ENCODE measurements around the gene RAD51B. TPM values are rescaled to one million over a fixed set of nuclear protein-coding genes. Genes with fewer than 3 reads are reported as not detected.

The RAD51B gene
- total RNA-seq, 5 donors from 2014 or later (not counting 1 experiment from before 2014, with no cell fraction given): 25.4 to 47.9 (median 30.0) TPM

DNA sequence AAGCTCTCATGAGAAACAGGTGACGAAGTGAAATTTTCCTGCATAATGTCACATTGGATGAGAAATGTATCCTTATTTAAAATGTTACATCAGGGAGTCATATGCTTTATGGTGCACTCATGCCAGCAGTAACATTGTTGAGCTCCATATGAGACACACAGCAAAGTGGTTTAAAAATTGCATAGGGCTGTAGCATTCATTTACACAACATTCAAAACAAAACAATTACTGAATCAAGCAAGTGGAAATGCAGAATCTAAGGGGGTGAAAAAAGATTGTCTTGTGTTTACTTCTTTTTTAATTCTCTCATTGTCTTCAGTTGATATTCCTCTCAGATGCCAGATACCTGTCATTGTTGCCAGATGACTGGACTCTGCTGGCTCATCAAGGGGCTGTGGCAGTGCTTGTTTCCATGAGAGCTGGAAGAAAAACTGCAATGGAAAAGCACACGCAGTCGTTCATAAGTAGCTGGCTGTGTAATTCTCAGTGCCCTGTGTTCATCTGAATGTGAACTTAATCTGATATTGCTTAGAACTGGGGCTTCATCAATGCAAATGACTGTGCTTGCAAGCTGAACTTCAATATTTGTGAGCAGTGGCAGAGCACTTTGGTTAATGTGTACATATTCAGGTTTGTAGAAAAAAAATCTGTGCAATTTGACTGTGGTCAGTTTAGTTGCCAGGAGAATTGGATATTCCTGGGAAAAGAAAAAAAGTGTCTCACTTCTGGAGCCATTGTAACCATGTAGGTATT lies 305.6 kb downstream of the RAD51B start:
- no peak overlapping the region for H3K4me3 ChIP-seq (ENCODE audit: control insufficient read depth in 1 of 2, extremely low read depth in 1 of 2, low read length in 1 of 2)
- Mint-ChIP-seq H3K27me3 (no peaks in the 10 kb centered on the region), H3K27ac (no peak overlapping the region), H3K4me1 (no peaks in the 10 kb centered on the region), H3K36me3 (peaks cover 9% of the 10 kb centered on the region), H3K4me3 (no peak overlapping the region), H3K9me3 (peaks cover 0 to 6% (median 3%) of the 10 kb centered on the region in 3 donors)
- H3K9me3 ChIP-seq: no peaks in the 10 kb centered on the region
- no peak overlapping the region for H3K27ac ChIP-seq (ENCODE audit: low read length)
- H3K4me1 ChIP-seq (ENCODE audit: control insufficient read depth in 1 of 2, extremely low read depth in 1 of 2, insufficient read depth in 2 of 2, low read length in 2 of 2): no peaks in the 10 kb centered on the region
- 74% methylated on average over 2 of the region's 3 CpGs for WGBS (ENCODE audit: insufficient coverage)
- ChIA-PET CTCF (no interaction called here), POLR2A (interaction anchor here in 1 of 2 donors (0.5 kb wide), 1 partner anchor 23 kb away, joined by 3 read pairs; no protein-coding TSS in a partner anchor)
- no peaks in the 10 kb centered on the region for H3K27me3 ChIP-seq (replicated peaks in 1 of 2; ENCODE audit: control insufficient read depth in 2 of 2, extremely low read depth in 1 of 2, insufficient read depth in 2 of 2, low read length in 1 of 2)
- no peak for DNase-seq
- no peaks in the 10 kb centered on the region for H3K36me3 ChIP-seq (ENCODE audit: control insufficient read depth in 2 of 2, extremely low read depth in 1 of 2, insufficient read depth in 1 of 2, low read length in 1 of 2)
- no peak for ATAC-seq (replicated peaks in 1 of 4)

DNA sequence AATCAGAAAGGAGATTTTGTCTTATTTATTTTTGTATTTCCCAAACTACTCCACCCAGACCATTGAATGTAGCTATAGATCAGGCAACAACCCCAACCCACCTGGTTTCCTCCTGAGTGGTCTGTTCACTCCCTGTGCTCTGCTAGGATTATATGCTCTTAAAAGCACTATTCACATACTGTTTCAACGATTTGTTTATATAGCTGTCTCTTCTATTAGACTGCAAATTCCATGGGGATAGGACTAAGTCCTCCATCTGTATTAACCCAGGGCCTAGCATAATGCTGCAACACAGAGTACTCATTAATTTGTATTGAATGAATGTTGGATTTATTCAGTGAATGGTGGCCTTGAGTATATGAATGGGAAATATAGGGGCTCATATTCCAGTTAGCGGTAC lies 307.6 kb downstream of the RAD51B start:
- DNase-seq (no peak), ATAC-seq (replicated peaks in 1 of 4) (no peak)
- ChIA-PET CTCF (interaction anchor here in 1 of 2 donors (0.5 kb wide), 1 partner anchor 807 kb away, joined by 4 read pairs; no protein-coding TSS in a partner anchor), POLR2A (no interaction called here)
- Mint-ChIP-seq H3K36me3 (peaks cover 9% of the 10 kb centered on the region), H3K27ac (no peak overlapping the region), H3K4me3 (no peak overlapping the region), H3K9me3 (no peaks in the 10 kb centered on the region), H3K27me3 (no peaks in the 10 kb centered on the region), H3K4me1 (no peaks in the 10 kb centered on the region)
- Histone ChIP-seq H3K36me3 (ENCODE audit: control insufficient read depth in 2 of 2, extremely low read depth in 1 of 2, insufficient read depth in 1 of 2, low read length in 1 of 2) (no peaks in the 10 kb centered on the region), H3K4me3 (ENCODE audit: control insufficient read depth in 1 of 2, extremely low read depth in 1 of 2, low read length in 1 of 2) (no peak overlapping the region), H3K4me1 (ENCODE audit: control insufficient read depth in 1 of 2, extremely low read depth in 1 of 2, insufficient read depth in 2 of 2, low read length in 2 of 2) (no peaks in the 10 kb centered on the region), H3K27me3 (replicated peaks in 1 of 2; ENCODE audit: control insufficient read depth in 2 of 2, extremely low read depth in 1 of 2, insufficient read depth in 2 of 2, low read length in 1 of 2) (no peaks in the 10 kb centered on the region), H3K27ac (ENCODE audit: low read length) (no peak overlapping the region), H3K9me3 (no peaks in the 10 kb centered on the region)
- no CpG with 5 or more reads among the region's 2 CpGs for WGBS (ENCODE audit: insufficient coverage)

DNA sequence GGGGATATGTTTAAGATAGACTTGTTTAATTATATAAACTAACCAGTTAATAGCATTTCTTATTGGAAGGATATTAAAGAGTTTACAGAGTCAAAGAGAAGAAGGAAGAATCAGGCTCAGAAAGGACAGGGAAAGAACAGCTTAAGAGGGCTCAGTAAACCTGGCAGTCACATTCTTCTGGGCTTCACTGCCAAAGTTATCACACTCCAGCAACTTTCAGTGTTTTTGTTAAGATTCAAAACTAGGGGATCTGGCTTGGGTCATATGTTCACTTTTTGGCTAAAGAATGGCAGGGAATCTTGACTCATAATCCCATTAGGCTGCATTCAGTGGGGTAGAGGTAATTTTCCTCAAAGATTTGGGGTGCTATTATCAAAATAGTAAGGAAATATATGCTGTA lies 312.3 kb downstream of the RAD51B start:
- Histone ChIP-seq H3K4me1 (ENCODE audit: control insufficient read depth in 1 of 2, extremely low read depth in 1 of 2, insufficient read depth in 2 of 2, low read length in 2 of 2) (no peaks in the 10 kb centered on the region), H3K27ac (ENCODE audit: low read length) (no peak overlapping the region), H3K4me3 (ENCODE audit: control insufficient read depth in 1 of 2, extremely low read depth in 1 of 2, low read length in 1 of 2) (no peak overlapping the region), H3K27me3 (replicated peaks in 1 of 2; ENCODE audit: control insufficient read depth in 2 of 2, extremely low read depth in 1 of 2, insufficient read depth in 2 of 2, low read length in 1 of 2) (no peaks in the 10 kb centered on the region), H3K9me3 (no peaks in the 10 kb centered on the region), H3K36me3 (ENCODE audit: control insufficient read depth in 2 of 2, extremely low read depth in 1 of 2, insufficient read depth in 1 of 2, low read length in 1 of 2) (no peaks in the 10 kb centered on the region)
- Mint-ChIP-seq H3K27ac (no peak overlapping the region), H3K4me3 (no peak overlapping the region), H3K9me3 (no peaks in the 10 kb centered on the region), H3K4me1 (peaks cover 5 to 10% (median 5%) of the 10 kb centered on the region in 3 donors), H3K27me3 (no peaks in the 10 kb centered on the region), H3K36me3 (no peaks in the 10 kb centered on the region)
- no peak for ATAC-seq (replicated peaks in 1 of 4)
- POLR2A ChIA-PET: no interaction called here
- CTCF ChIA-PET: no interaction called here
- no peak for DNase-seq

DNA sequence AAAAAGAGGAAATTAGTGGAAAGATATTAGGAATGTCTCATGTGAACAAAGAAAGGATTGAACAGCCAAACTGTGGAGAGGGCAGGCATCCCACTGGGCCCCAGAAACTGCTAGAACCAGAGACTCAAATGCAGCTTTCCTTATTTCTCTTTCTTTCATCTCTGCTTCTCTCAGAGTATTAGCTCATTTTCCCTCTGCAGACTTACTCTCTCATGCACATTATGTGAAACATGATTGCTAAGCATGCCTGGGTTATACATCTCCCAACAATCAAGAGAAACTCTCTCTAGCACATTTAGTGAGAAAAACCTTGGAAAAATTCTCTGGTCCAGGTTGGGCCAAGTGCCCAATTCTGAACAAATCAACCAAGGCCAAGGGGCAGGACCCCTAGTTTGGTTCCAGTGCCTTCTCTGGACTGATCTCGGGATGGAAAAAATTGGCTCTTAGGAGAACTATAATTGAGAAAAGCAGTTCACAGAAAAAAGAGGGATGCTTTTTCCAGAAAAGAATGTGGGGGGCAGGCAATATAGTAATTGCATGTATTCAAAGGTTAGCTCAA lies 313.1 kb downstream of the RAD51B start:
- 100% methylated on average over 1 of the region's 1 CpG for WGBS (ENCODE audit: insufficient coverage)
- no peak overlapping the region for H3K27ac ChIP-seq (ENCODE audit: low read length)
- ChIA-PET CTCF (no interaction called here), POLR2A (no interaction called here)
- H3K4me1 Mint-ChIP-seq: peaks cover 5 to 10% (median 5%) of the 10 kb centered on the region in 3 donors
- no peak for ATAC-seq (replicated peaks in 1 of 4)
- no peaks in the 10 kb centered on the region for H3K27me3 Mint-ChIP-seq
- H3K4me3 Mint-ChIP-seq: no peak overlapping the region
- no peaks in the 10 kb centered on the region for H3K27me3 ChIP-seq (replicated peaks in 1 of 2; ENCODE audit: control insufficient read depth in 2 of 2, extremely low read depth in 1 of 2, insufficient read depth in 2 of 2, low read length in 1 of 2)
- H3K36me3 Mint-ChIP-seq: no peaks in the 10 kb centered on the region
- H3K9me3 Mint-ChIP-seq: no peaks in the 10 kb centered on the region
- no peaks in the 10 kb centered on the region for H3K4me1 ChIP-seq (ENCODE audit: control insufficient read depth in 1 of 2, extremely low read depth in 1 of 2, insufficient read depth in 2 of 2, low read length in 2 of 2)
- no peak overlapping the region for H3K4me3 ChIP-seq (ENCODE audit: control insufficient read depth in 1 of 2, extremely low read depth in 1 of 2, low read length in 1 of 2)
- DNase-seq: no peak
- H3K9me3 ChIP-seq: no peaks in the 10 kb centered on the region
- no peak overlapping the region for H3K27ac Mint-ChIP-seq
- H3K36me3 ChIP-seq (ENCODE audit: control insufficient read depth in 2 of 2, extremely low read depth in 1 of 2, insufficient read depth in 1 of 2, low read length in 1 of 2): no peaks in the 10 kb centered on the region

DNA sequence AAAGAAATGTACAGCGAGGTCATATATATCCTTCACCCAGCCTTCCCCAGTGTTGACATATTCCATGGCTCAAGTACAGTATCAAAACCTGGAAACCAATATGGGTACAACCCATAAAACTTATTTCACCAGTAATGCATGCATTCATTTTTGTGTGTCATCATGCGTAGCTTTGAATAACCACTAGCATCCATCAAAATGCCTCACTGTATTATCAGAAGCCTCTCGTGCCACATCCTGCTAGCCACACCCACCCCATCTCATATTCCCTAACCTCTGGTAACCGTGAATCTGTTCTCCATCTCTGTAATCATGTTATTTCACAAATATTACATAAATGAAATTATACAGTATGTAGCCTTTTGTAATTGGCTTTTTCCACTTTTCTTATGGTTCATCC lies 314.3 kb downstream of the RAD51B start:
- no peak overlapping the region for H3K4me3 ChIP-seq (ENCODE audit: control insufficient read depth in 1 of 2, extremely low read depth in 1 of 2, low read length in 1 of 2)
- no peak for DNase-seq
- Mint-ChIP-seq H3K4me1 (peaks cover 5 to 10% (median 5%) of the 10 kb centered on the region in 3 donors), H3K4me3 (no peak overlapping the region), H3K9me3 (no peaks in the 10 kb centered on the region), H3K27ac (no peak overlapping the region), H3K36me3 (no peaks in the 10 kb centered on the region), H3K27me3 (no peaks in the 10 kb centered on the region)
- ATAC-seq (replicated peaks in 1 of 4): no peak
- no peaks in the 10 kb centered on the region for H3K4me1 ChIP-seq (ENCODE audit: control insufficient read depth in 1 of 2, extremely low read depth in 1 of 2, insufficient read depth in 2 of 2, low read length in 2 of 2)
- POLR2A ChIA-PET: no interaction called here
- no peaks in the 10 kb centered on the region for H3K36me3 ChIP-seq (ENCODE audit: control insufficient read depth in 2 of 2, extremely low read depth in 1 of 2, insufficient read depth in 1 of 2, low read length in 1 of 2)
- no peak overlapping the region for H3K27ac ChIP-seq (ENCODE audit: low read length)
- CTCF ChIA-PET: no interaction called here
- 100% methylated on average over 1 of the region's 4 CpGs for WGBS (ENCODE audit: insufficient coverage)
- no peaks in the 10 kb centered on the region for H3K9me3 ChIP-seq
- no peaks in the 10 kb centered on the region for H3K27me3 ChIP-seq (replicated peaks in 1 of 2; ENCODE audit: control insufficient read depth in 2 of 2, extremely low read depth in 1 of 2, insufficient read depth in 2 of 2, low read length in 1 of 2)

DNA sequence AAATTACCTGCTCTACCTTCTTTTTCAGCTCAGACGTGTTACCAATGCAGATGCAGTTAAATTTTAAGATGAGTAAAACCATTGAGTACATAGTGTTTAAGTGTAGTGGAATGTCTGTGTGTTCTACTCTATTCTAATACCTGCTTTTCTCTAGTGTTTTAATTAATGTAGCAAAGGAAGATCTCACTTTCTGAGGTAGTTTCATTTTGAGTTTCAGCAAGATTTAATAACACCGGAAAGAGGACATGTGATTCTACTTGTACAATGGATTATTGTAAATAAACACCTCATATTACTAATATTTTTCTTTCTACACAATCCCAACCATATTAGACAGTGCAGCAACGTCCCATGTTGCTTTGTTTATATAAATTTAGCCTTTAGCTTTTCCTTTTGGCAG lies 315.4 kb downstream of the RAD51B start:
- H3K27me3 Mint-ChIP-seq: no peaks in the 10 kb centered on the region
- no peak overlapping the region for H3K27ac ChIP-seq (ENCODE audit: low read length)
- ChIA-PET CTCF (no interaction called here), POLR2A (no interaction called here)
- H3K4me1 Mint-ChIP-seq: peaks cover 5 to 10% (median 5%) of the 10 kb centered on the region in 3 donors
- no peaks in the 10 kb centered on the region for H3K9me3 Mint-ChIP-seq
- peak overlapping the region in 1 of 2 donors; percentile 24 for H3K27ac Mint-ChIP-seq
- H3K36me3 ChIP-seq (ENCODE audit: control insufficient read depth in 2 of 2, extremely low read depth in 1 of 2, insufficient read depth in 1 of 2, low read length in 1 of 2): no peaks in the 10 kb centered on the region
- DNase-seq (no peak), ATAC-seq (replicated peaks in 1 of 4) (no peak)
- H3K9me3 ChIP-seq: no peaks in the 10 kb centered on the region
- no CpG with 5 or more reads among the region's 3 CpGs for WGBS (ENCODE audit: insufficient coverage)
- H3K36me3 Mint-ChIP-seq: no peaks in the 10 kb centered on the region
- no peaks in the 10 kb centered on the region for H3K4me1 ChIP-seq (ENCODE audit: control insufficient read depth in 1 of 2, extremely low read depth in 1 of 2, insufficient read depth in 2 of 2, low read length in 2 of 2)
- no peak overlapping the region for H3K4me3 Mint-ChIP-seq
- no peaks in the 10 kb centered on the region for H3K27me3 ChIP-seq (replicated peaks in 1 of 2; ENCODE audit: control insufficient read depth in 2 of 2, extremely low read depth in 1 of 2, insufficient read depth in 2 of 2, low read length in 1 of 2)
- H3K4me3 ChIP-seq (ENCODE audit: control insufficient read depth in 1 of 2, extremely low read depth in 1 of 2, low read length in 1 of 2): no peak overlapping the region
